AG04450 (cell line): Measurements from ENCODE around the gene TSPEAR. TPM values are rescaled to one million over a fixed set of nuclear protein-coding genes. Genes with fewer than 3 reads are reported as not detected.

Source experiments
- CTCF ChIA-PET: fragments of 300-600, 350-600 bp; formaldehyde crosslinking; extraction: SDS; loops from one replicate; lab custom pipeline; 2022; ENCODE audit warnings: antibody characterized with exemption, inconsistent platforms; lab: Charles Lee
- POLR2A ChIA-PET: fragments of 350-600 bp; formaldehyde crosslinking; extraction: SDS; loops from one replicate; lab custom pipeline; 2021; ENCODE audit warnings: antibody characterized with exemption, inconsistent platforms; lab: Yijun Ruan, JAX
- DNase-seq: peaks from one replicate; pipeline ENCODE4 v3.0.0-alpha.2; 2011; ENCODE audit warnings: low read depth, low spot score
- H3K27ac ChIP-seq: one replicate; pipeline ENCODE4 v1.5.1; 2012; ENCODE audit warnings: low read depth, low read length, control low read depth
- H3K27me3 ChIP-seq: one replicate; pipeline ENCODE4 v1.6.0; 2012; ENCODE audit warnings: low read length; ENCODE audit not compliant: control insufficient read depth, insufficient read depth
- H3K4me3 ChIP-seq: 2 replicates; pipeline ENCODE4 v1.5.1; 2011; ENCODE audit warnings: mild to moderate bottlenecking, low read depth, low read length, control low read depth
- H3K9me3 ChIP-seq: 2 replicates; pipeline ENCODE4 v1.5.1; 2012; ENCODE audit warnings: low read length; ENCODE audit not compliant: control insufficient read depth, insufficient read depth
- CTCF ChIP-seq: IDR thresholded peaks from 2 replicates; pipeline ENCODE4 v1.5.1; 2011; ENCODE audit warnings: low read depth, low read length, control low read depth, inconsistent platforms
- polyA plus RNA-seq: library from polyadenylated mRNA; depleted of rRNA; stranded (reverse); fragments of >200 nt; gene quantifications from 2 replicates; pipeline ENCODE4 v1.2.3, GENCODE V29; 2011

Gene TSPEAR
- polyA plus RNA-seq, 1 experiment, result not detected

- POLR2A ChIA-PET, result no interaction called here
- CTCF ChIA-PET, result no interaction called here
- Histone ChIP-seq H3K9me3 (peaks cover 64% of the 10 kb centered on the region), H3K27ac (no peak overlapping the region), H3K4me3 (no peak overlapping the region), H3K27me3 (no peaks in the 10 kb centered on the region)
- TF ChIP-seq CTCF, result no peak
- DNase-seq, result no peak
Observed at GRCh38 chr21:44521928-44522752, 189.2 kb downstream of the TSPEAR start.

GRCh38 chr21:44521301-44521927 lies 190.0 kb downstream of the TSPEAR start:
- Histone ChIP-seq H3K27me3 (no peaks in the 10 kb centered on the region), H3K4me3 (no peak overlapping the region), H3K27ac (no peak overlapping the region), H3K9me3 (peaks cover 63% of the 10 kb centered on the region)
- TF ChIP-seq CTCF, result no peak
- CTCF ChIA-PET, result no interaction called here
- POLR2A ChIA-PET, result no interaction called here
- no peak for DNase-seq

GRCh38 chr21:44520326-44521300 lies 190.8 kb downstream of the TSPEAR start:
- CTCF ChIA-PET, result no interaction called here
- no peak for TF ChIP-seq CTCF
- no peak for DNase-seq
- no peak overlapping the region for H3K27ac ChIP-seq
- H3K4me3 ChIP-seq, result no peak overlapping the region
- POLR2A ChIA-PET, result no interaction called here
- peaks cover 64% of the 10 kb centered on the region for H3K9me3 ChIP-seq
- H3K27me3 ChIP-seq, result no peaks in the 10 kb centered on the region

- Histone ChIP-seq H3K27ac (no peak overlapping the region), H3K9me3 (peaks cover 61% of the 10 kb centered on the region), H3K27me3 (no peaks in the 10 kb centered on the region), H3K4me3 (no peak overlapping the region)
- POLR2A ChIA-PET, result no interaction called here
- CTCF ChIA-PET, result no interaction called here
- DNase-seq, result no peak
- no peak for TF ChIP-seq CTCF
Observed at GRCh38 chr21:44519346-44520325, 191.7 kb downstream of the TSPEAR start.
